HG03139 (cell line): ENCODE data around the gene DCPS.
"Not testable (repeated sequence)": the region's sequence is repeated elsewhere in the genome, so short reads cannot be mapped to it uniquely, and the experiment has no call there.

Source experiments
- ATAC-seq: cut with Tn5 transposase; IDR thresholded peaks from one replicate; pipeline ENCODE4 v1.9.1; 2021; ENCODE audit not compliant: unreplicated experiment

DCPS gene

DNA sequence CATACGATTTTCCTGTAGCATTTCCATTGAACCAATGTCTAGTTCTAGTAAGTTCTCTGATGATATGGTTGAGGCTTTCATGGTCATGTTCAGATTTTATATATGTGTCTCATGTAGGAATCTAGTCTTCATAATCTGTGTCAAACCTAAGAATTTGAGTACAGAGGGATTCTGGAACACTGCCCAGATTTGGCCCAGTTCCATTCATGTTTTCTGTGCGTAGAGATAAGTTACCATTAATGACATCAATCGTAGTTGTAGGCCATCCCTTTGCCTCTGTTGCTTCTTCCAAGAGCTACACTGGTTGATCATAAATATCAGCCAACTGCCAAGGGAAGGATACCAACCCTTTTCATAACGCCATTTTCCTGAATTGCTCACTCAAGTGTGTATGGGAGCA, 74.9 kb downstream of the DCPS start:
- ATAC-seq = no peak

DNA sequence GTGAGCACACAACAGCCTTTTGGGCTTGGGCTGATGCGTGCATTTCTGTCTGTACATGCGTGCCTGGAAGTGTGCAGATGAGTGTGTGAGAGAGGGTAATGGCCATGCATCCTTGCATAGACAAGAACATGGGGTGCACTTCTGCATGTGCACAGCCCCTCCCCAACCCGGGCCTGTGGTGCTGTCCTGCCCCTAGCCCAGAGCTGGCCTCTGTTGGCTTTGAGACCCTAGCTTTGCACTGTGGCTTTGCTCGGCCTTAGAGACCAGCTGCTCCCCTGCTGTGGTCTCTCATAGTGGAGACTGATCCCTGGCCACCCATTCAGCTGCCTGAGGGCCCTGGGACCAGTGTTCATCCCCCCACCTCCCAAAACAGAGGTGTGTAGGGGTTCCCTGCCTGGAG, 77.0 kb downstream of the DCPS start:
- ATAC-seq = no peak

DNA sequence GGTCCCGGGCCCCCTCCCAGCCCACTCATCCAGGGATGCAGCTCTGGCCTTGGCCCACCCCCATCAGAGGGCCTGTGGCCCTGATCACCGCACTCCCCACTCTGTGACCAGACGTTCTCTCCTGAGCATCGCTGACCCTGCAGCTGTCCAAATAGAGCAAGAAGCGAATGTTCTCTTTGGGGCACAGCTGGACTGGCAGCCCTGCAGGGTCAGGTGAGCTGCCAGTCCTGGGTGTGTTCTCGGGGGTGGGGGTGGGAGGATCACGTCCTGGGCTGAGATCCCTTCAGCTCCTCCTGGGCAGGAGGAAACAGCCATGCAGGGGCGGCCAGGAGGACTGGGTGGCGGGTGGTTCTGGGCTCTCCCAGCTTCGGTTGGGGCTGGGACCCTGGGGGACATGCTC, 78.1 kb downstream of the DCPS start:
- not testable (repeated sequence) for ATAC-seq

DNA sequence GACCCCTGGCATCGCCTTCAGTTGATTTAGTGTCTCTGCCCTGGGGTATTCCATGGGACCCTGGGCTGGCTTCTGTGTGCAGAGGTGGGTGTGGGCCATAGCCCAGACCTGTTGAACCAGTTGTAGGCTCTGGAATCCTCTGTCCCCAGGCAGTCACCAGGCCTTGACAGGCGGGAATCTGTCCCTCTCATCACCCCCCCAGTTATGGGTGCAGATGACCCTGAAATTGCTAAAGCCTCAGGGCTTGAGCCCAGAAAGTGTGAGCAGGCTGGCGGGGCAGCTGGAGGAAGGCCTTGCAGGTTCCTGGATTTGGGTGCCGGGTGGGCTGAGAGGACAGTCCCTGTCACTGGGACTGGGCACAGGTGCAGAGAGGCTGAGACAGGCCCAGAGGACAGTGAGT, 78.8 kb downstream of the DCPS start:
- not testable (repeated sequence) for ATAC-seq

DNA sequence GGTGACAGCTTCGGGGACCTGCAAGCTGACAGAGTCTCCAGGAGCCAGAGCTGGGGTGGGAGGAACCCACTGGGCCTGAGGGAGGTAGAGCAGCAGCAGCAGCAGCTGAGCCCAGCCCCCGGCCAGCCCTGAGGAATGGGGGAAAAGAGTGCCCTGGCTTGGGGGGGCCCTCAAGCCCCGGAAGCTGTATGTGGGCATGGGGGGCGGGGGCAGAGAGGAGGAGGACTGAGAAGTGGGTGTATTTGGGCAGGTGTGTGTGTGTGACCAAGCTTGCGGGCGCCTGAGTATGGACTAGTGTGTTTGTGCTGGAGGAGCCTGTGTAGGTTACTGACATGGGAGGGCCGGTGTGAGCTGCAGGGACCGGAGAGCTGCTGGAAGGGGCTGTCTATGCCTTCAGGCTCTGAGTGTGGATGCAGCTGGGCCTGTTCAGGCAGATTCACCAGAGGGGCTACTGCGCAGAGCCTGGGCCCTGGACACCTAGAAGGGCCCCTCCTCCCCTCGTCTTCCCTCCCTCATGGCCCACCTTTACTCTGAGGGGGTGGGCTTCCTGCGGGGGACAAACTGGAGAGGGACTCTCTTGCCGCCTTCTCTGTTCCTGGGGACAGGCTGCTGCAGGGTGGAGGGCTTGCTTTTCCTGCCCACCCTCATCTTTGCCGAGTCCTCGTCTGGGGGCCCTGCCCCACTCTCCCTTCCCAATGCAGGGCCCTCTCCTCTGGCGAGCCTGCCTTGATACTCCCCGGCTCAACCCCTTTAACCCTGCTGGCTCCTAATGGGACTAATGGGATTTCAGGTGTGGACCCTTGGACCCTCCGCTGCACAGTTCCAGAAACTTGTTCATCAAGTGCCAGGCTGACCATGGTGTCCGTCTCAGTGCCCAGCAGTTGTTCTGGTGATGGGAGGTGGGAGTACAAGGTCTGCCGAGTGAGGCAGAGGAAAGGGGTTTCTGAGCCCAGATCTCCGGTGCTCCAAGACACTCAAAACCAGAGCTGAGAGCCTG, 79.8 kb downstream of the DCPS start:
- ATAC-seq = no peak

DNA sequence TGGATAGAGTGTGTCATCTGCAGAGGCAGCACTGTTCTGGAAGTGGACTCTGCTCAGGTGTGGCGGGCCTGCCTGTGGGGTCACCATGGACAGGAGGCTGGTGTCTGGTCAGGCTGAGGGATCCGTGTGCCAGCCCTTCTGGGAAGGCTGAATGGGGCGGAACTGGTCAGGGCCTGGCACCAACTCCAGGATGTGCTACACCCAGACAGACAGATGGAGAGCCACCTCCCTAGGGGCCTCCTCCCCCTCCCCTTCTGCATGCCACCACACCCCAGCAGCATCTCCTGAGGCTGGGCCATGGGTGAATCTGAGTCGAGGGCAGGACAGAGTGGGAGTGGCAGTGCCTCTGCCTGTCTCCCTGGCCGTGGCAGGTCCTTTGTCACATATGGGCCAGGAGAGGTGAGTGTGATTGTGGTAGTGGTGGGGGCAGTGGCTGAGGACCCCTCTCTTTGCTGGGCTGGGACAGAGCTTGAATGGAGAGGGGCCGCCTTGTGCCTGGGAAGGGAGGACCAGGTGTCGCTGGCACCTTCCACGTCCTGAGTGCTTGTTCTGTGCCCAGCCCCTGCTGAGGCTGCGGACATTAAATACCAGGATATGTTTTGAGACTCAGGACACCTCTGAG, 80.7 kb downstream of the DCPS start:
- ATAC-seq = no peak

DNA sequence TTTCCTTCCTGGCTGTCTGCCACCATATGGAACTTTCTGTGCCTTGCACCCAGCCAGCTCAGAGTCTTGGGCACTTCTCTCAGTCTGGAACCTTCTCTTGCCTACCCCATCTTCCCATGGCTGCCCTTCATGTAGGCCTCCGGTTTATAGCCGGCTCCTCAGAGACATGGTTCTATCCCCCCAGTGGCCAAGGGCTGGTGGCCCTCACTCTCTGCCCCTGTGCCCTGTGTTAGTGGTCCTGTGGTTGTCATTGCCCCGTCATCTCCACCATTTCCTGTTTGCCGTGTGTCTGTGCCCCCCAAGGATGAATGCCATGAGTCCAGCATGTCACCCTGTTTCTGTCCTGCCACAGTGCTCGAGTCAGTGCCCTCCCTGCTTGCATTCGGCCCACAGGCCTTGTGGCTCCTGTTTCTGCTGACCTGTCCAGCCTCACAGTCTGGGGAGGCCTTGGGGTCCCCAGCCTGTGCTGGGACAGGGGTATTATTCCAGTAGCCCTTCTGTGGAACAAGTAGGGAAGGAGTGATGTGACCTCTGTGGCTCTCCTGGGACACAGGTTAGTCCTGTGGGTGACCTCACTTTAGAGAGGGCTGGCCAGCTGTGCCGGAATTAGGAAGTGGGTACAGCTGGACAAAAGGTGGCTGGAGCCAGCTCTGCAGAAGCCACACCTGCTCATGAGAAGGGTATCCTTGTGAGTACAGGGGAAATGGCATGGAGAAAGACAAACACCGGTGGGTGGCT, 82.3 kb downstream of the DCPS start:
- ATAC-seq = no peak

DNA sequence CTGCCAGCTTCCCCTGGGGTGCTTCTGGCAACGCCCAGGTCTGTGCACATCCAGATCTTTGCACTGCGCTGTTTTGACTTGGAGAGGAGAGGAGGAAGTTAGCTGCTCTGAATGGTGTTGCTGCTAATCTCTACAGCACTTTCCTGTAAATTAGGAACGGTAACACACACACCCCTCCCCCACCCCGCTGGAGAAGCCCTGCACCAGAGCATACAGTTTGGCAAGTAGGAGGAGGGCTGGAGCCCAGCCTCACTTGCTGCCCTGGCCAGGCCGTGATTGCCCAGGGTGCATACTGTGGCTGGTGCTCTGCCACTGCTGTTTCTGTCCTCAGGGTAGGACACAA, 82.8 kb downstream of the DCPS start:
- ATAC-seq = not testable (repeated sequence)

DNA sequence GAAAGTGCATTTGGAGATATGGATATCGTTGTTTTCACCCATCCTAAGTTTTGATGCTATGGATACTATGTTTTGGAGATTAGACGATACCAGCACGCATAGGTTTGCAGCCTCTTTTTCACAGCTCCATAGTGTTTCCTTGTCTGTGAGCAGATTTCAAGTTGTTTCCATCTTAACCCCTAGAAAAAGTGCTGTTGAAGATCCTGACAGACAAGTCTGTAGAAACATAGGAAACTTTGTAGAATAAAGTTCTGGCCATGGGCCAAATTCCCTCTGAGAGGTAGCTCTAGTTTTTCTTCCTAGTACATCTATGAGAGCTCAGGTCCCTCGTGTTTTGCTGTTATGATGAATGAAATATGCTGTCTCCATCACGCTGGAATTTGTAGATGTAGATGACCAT, 84.0 kb downstream of the DCPS start:
- ATAC-seq = no peak

DNA sequence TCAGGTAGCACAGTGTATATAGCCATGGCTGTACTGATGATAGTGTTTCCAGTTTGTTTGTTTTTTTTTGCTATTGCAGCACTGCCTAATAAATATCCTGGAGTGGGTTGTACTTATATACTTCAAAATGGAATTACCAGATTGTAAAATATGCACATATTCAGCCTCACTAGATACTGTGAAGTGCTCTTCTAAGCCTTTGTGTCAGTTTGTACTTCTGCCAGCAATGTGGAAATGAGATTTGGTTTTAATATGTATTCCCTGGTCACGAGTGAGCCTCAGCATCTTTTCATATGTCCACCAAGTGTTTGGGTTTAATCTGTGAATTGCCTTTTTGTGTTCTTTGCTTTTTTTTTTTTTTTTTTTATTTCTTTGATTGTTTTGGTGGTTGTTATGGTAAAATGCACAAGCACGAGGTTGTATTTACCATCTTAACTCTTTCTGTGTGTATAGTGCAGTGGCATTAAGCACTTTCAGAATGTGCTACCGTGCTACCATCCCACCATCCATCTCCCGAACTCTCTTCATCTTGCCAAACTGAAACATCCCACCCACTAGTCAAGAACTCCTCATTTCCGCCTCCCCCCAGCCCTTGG, 86.5 kb downstream of the DCPS start:
- no peak for ATAC-seq

DNA sequence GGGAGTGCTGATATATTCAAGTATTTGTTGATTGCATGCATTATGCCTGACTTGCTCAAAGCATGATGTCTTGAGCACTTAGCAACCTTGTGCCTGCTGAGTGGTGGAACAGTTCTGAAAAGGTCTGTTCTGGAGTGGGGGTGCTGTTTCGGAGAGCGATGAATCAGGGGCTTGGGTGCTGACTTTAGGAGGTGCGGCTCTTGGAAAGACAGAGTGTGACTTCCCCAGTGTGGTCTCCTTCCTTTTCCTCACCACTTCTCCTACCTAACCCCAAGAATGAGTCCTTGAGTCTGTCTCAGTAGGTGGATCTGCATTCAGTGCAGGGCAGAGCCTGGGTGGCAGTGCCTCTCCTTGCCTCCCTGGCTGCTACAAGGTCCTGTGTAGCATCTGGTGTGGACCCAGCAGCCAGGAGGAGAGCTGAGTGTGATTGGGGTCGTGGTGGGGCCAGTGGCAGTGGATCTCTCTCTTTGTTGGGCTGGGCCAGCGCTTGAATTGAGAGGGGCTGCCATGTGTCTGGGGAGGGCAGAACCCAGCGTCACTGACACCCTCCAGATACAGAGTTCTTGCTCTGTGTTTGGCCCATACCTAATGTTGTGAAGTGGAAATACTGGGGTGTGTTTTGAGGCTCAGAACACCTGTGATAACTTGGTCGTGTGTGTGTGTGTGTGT, 87.6 kb downstream of the DCPS start:
- ATAC-seq = no peak

DNA sequence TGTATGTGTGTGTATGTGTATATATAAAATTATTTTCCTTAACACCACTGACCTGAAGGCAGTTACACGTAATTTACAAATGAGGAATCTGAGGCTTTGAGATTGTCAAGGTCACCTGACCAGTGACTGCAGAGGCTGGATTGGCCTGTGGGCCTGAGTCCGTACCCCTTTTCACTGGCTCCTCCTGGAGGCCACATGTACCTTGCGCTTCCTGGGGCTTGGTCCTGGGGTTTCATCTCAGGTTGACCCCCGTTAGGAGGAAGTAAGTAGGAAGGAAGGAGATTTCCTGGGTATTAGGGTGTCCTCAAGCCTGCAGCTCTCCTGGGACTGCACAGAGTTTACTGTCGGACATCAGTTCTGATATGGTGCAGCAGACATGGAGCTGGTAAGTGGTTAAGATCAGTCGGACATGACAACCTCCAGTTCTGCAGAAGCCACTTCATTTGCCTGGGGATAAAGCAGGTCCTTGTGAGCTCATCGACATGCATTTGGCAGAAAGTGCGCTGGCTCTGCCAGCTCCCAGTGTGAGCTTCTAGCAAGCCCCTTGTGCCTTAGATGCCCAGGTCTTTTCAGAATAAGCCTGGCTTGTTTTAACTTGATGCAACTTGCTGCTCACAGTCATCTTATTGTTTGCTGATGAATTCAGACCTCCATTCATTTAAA, 88.2 kb downstream of the DCPS start:
- ATAC-seq = peak; percentile 86

DNA sequence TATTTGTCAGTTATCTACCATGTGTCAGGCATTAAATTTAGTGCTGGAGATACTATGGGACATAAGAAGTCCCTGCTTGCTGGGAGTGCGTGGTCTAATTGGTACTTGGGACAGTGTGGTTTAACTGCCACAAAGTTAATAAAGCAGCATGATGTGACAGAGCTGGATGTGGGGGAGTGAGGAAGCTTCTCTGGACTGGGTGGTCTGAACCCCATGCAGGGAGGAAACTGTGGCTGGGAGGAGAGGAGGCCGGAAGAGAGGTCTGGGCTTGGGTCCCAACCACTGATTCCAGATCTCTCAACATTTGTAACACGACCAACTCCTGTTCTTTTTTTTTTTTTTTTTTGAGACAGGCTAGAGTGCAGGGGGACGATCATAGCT, 88.8 kb downstream of the DCPS start:
- ATAC-seq = no peak

DNA sequence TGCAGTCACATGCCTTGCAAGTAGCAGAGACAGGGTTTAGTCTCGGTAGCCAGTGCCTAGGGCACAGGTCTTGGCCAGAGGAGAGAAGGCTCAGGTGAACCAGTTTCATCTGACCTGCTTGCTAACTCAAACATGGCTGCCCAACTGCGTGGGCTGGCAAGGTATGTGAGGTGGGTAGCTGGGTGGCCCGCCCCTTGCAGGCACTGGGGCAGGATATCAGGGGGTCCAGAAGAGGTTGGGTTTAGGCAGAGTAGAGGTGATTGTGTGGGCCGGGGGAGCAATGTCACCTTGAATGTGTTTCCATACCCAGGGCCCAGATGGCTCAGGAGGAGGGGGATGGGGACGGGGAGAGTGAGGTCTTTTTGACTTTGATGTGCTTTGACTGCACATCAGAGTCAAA, 89.3 kb downstream of the DCPS start:
- no peak for ATAC-seq

DNA sequence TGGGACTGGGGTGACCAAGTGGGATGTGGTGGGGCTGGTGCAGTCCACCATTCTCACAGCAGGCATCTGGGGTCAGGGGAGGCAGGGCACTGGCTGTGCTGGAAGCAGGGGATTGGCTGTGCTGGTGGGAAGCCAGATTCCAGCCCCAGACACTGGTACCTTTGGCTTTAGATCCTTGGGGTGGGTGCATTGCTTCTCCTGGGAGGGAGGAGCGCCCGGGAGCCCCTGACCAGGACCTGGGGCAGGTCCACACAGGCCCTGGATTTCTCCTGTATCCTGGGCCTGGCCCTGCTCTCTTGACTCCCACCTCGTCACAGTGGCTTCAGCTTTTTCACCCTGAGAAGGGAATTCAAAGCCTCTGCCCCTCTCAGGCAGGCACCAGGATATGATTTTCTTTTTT, 90.2 kb downstream of the DCPS start:
- ATAC-seq = no peak

DNA sequence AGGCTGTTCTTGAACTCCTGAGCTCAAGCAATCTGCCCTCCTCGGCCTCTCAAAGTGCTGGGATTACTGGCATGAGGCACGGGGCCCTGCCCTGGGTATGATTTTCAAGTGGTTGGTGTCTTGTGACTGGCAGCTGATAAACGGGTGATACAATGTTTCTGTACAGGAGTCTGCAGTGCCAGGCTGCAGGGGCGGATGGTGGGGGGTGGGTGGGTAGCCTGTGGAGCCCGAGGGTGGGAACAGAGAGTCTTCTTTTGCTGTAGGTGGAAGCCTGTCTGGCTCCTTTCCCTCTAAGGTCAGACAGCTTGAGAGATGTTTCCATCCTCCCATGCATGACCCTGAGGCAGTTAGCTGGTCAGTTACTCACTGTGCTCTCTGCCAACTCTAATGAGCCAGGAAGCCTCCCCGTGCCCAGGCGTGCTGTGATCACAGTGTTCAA, 90.8 kb downstream of the DCPS start:
- ATAC-seq = not testable (repeated sequence)
